HepG2 (cell line): ENCODE results near the gene TLCD3A. TPM values are rescaled to one million over a fixed set of nuclear protein-coding genes. Genes with fewer than 3 reads are reported as not detected.

Source experiments
- BCL6 ChIP-seq: IDR thresholded peaks from 2 replicates; pipeline ENCODE4 v1.6.1; 2016; ENCODE audit warnings: missing genetic modification reagents, missing compliant biosample characterization
- CC2D1A ChIP-seq: sonication (generic); formaldehyde crosslinking; IDR thresholded peaks from 2 replicates; pipeline ENCODE4 v1.8.1; 2023; ENCODE audit warnings: mild to moderate bottlenecking, missing genetic modification reagents
- FOXK1 ChIP-seq: sonication (generic); formaldehyde crosslinking; IDR thresholded peaks from 2 replicates; pipeline ENCODE4 v1.4.0; 2020; ENCODE audit warnings: low read depth, missing genetic modification reagents, borderline replicate concordance
- FOXP1 ChIP-seq, 2 experiments: fragments of 450-650 bp in 1 of 2; IDR thresholded peaks; 2 replicates each; pipeline ENCODE4 v1.6.1; 2017 to 2018; ENCODE audit warnings: antibody characterized with exemption in 1 of 2
- GATAD1 ChIP-seq: IDR thresholded peaks from 2 replicates; pipeline ENCODE4 v1.6.1; 2016; ENCODE audit warnings: missing genetic modification reagents, missing compliant biosample characterization
- KAT2B ChIP-seq: fragments of 150-350 bp; IDR thresholded peaks from 2 replicates; pipeline ENCODE4 v1.6.1; 2014; ENCODE audit warnings: low read depth, low read length, borderline replicate concordance
- KMT2B ChIP-seq: IDR thresholded peaks from 2 replicates; pipeline ENCODE4 v1.6.1; 2016; ENCODE audit warnings: missing genetic modification reagents, missing compliant biosample characterization
- LCORL ChIP-seq, 2 experiments: fragments of 450-650 bp in 1 of 2; sonication (generic) in 1 of 2; formaldehyde crosslinking in 1 of 2; IDR thresholded peaks; 2 replicates each; pipeline versions ENCODE4 v1.5.0 to v1.6.1; 2017 to 2020; ENCODE audit warnings: antibody characterized with exemption in 1 of 2, missing genetic modification reagents in 1 of 2
- NCOR1 ChIP-seq: fragments of 200-600 bp; sonication (generic); IDR thresholded peaks from 2 replicates; pipeline ENCODE4 v1.7.0; 2017; ENCODE audit warnings: antibody characterized with exemption, low read length, borderline replicate concordance
- SALL1 ChIP-seq: sonication (generic); formaldehyde crosslinking; IDR thresholded peaks from 2 replicates; pipeline ENCODE4 v1.8.0; 2022; ENCODE audit warnings: mild to moderate bottlenecking, missing genetic modification reagents
- SRY ChIP-seq: sonication (generic); formaldehyde crosslinking; IDR thresholded peaks from 2 replicates; pipeline ENCODE4 v1.8.0; 2022; ENCODE audit warnings: mild to moderate bottlenecking, missing genetic modification reagents
- TAF1 ChIP-seq: sonication (generic); formaldehyde crosslinking; IDR thresholded peaks from 2 replicates; pipeline ENCODE4 v1.4.0; 2020; ENCODE audit warnings: missing genetic modification reagents
- TCF7 ChIP-seq: sonication (generic); IDR thresholded peaks from 2 replicates; pipeline ENCODE4 v1.6.1; 2016; ENCODE audit warnings: antibody characterized with exemption, low read depth
- ZBTB8A ChIP-seq: sonication (generic); formaldehyde crosslinking; IDR thresholded peaks from 2 replicates; pipeline ENCODE4 v1.4.0; 2020; ENCODE audit warnings: mild to moderate bottlenecking, low read depth, missing genetic modification reagents, borderline replicate concordance
- ZNF383 ChIP-seq: sonication (generic); formaldehyde crosslinking; IDR thresholded peaks from 2 replicates; pipeline ENCODE4 v1.4.0; 2020; ENCODE audit warnings: missing genetic modification reagents, mild to moderate bottlenecking, borderline replicate concordance
- ZNF543 ChIP-seq: sonication (generic); formaldehyde crosslinking; IDR thresholded peaks from 2 replicates; pipeline ENCODE4 v1.4.0; 2020; ENCODE audit warnings: mild to moderate bottlenecking, missing genetic modification reagents
- ZNF83 ChIP-seq: sonication (generic); formaldehyde crosslinking; IDR thresholded peaks from 2 replicates; pipeline ENCODE4 v1.4.0; 2020; ENCODE audit warnings: missing genetic modification reagents, mild to moderate bottlenecking, borderline replicate concordance
- ZSCAN12 ChIP-seq: sonication (generic); formaldehyde crosslinking; IDR thresholded peaks from 2 replicates; pipeline ENCODE4 v1.9.0; 2021; ENCODE audit warnings: mild to moderate bottlenecking, missing genetic modification reagents
- polyA plus RNA-seq, 8 experiments: library from polyadenylated mRNA; depleted of rRNA in 3 of 8; stranded (reverse) in 7 of 8; unstranded in 1 of 8; fragments of >200 nt; fragmentation: Illumina TruSeq in 4 of 8; extraction: Trizol in 4 of 8; gene quantifications; 2 replicates each; pipeline versions ENCODE4 v1.2.1 to v1.2.3, GENCODE V29; 2011 to 2016; ENCODE audit warnings: low read depth in 4 of 8, missing spikeins in 1 of 8, mixed read lengths in 1 of 8; ENCODE audit not compliant: insufficient read depth in 1 of 8
- total RNA-seq, 5 experiments: library from RNA; depleted of rRNA; stranded (reverse); fragments of >200 nt; fragmentation: Illumina TruSeq; extraction: Trizol; gene quantifications; 2 replicates each; pipeline ENCODE4 v1.2.3, GENCODE V29; 2016; ENCODE audit warnings: low read depth in 1 of 5
- TF ChIP-seq, protein P1 (sequence below): sonication (generic); formaldehyde crosslinking; IDR thresholded peaks from 2 replicates; pipeline ENCODE4 v1.5.0; 2020; ENCODE audit warnings: mild to moderate bottlenecking, missing genetic modification reagents
- TF ChIP-seq, protein P2 (sequence below): sonication (generic); formaldehyde crosslinking; IDR thresholded peaks from 2 replicates; pipeline ENCODE4 v1.4.0; 2020; ENCODE audit warnings: missing genetic modification reagents, low read depth, mild to moderate bottlenecking, borderline replicate concordance
- TF ChIP-seq, protein P3 (sequence below): sonication (generic); formaldehyde crosslinking; IDR thresholded peaks from 2 replicates; pipeline ENCODE4 v1.4.0; 2020; ENCODE audit warnings: low read depth, mild to moderate bottlenecking, missing genetic modification reagents

TLCD3A gene
- total and polyA plus RNA-seq, 2 of the 13 experiments (the other 11 are each of a cell fraction or from before 2014, with no cell fraction given) = 25.2 to 46.6 TPM

DNA sequence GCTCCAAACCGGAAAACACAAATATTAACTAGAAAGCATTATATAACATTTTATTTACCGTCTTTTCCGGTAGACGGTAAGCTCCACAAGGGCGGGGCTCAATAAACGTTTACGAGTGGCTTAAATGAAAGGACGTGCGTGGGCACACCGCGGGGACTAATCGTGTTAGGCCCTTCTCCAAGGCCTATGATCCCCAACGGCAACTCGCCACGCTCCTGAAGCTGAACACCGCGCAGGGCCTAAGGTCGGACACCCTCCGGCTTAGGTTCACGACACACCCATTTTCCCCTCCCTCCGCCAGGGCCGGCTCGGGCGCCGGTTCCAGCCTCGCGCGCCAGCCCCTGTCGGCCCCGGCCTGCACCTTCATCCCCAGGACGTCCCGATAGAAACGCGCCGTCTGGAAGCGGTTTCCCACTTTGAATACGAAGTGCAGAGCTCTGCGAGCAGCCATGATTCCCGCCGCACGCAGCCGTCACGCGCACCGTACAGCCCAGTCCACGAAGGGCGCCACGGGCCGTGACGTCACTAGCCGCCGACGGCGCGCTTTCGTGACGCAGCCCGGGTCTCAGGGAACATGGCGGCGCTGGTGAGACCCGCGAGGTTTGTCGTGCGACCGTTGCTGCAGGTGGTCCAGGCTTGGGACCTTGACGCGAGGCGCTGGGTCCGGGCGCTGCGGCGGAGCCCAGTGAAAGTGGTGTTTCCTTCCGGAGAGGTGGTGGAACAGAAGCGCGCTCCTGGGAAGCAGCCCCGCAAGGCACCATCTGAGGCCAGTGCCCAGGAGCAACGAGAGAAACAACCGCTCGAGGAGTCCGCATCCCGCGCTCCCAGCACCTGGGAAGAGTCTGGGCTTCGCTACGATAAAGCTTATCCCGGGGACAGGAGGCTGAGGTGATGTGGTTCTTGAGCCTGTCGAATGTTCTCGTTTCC is 49.7 kb downstream of the TLCD3A start, which contains the start of the genes GLOD4 and MRM3 (continued):
- TF ChIP-seq FOXP1 (IDR thresholded peaks at IDR 0.05) (no peak), FOXP1 (CRISPR knock-in tag; IDR thresholded peaks at IDR 0.05) (no peak; the same call in 1 of the 2 replicates), ZNF83 (CRISPR knock-in tag) (no peak), LCORL (IDR thresholded peaks at IDR 0.05) (no peak), LCORL (CRISPR knock-in tag; IDR thresholded peaks at IDR 0.05) (peak; percentile 40; the same call in 1 of the 2 replicates), SRY (peak; percentile 76), KAT2B (no peak), CC2D1A (no peak), ZNF383 (CRISPR knock-in tag) (0 out of 2 replicates have a peak, but pooled peaks have one; percentile 44), ZBTB8A (CRISPR knock-in tag) (0 out of 2 replicates have a peak, but pooled peaks have one; percentile 56), BCL6 (CRISPR knock-in tag) (peak; percentile 69), TCF7 (0 out of 2 replicates have a peak, but pooled peaks have one; percentile 13), NCOR1 (no peak; the same call in 1 of the 2 replicates), TAF1 (CRISPR knock-in tag) (peak; percentile 96), GATAD1 (CRISPR knock-in tag) (peak; percentile 100), ZSCAN12 (CRISPR knock-in tag) (no peak), FOXK1 (CRISPR knock-in tag) (peak; percentile 88), ZNF543 (CRISPR knock-in tag) (peak; percentile 89), SALL1 (CRISPR knock-in tag) (peak; percentile 84), KMT2B (peak; percentile 100)
- TF ChIP-seq, protein P1, sequence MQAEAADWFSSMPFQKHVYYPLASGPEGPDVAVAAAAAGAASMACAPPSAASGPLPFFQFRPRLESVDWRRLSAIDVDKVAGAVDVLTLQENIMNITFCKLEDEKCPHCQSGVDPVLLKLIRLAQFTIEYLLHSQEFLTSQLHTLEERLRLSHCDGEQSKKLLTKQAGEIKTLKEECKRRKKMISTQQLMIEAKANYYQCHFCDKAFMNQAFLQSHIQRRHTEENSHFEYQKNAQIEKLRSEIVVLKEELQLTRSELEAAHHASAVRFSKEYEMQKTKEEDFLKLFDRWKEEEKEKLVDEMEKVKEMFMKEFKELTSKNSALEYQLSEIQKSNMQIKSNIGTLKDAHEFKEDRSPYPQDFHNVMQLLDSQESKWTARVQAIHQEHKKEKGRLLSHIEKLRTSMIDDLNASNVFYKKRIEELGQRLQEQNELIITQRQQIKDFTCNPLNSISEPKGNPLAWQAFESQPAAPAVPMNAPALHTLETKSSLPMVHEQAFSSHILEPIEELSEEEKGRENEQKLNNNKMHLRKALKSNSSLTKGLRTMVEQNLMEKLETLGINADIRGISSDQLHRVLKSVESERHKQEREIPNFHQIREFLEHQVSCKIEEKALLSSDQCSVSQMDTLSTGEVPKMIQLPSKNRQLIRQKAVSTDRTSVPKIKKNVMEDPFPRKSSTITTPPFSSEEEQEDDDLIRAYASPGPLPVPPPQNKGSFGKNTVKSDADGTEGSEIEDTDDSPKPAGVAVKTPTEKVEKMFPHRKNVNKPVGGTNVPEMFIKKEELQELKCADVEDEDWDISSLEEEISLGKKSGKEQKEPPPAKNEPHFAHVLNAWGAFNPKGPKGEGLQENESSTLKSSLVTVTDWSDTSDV (CRISPR knock-in tag) = no peak; the same call in 1 of the 2 replicates
- TF ChIP-seq, protein P2, sequence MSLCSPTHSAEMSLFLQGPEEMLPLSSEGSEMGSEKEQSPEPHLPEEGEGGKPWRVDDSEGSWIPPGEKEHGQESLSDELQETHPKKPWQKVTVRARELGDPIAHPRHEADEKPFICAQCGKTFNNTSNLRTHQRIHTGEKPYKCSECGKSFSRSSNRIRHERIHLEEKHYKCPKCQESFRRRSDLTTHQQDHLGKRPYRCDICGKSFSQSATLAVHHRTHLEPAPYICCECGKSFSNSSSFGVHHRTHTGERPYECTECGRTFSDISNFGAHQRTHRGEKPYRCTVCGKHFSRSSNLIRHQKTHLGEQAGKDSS (CRISPR knock-in tag) = peak; percentile 82; the same call in 1 of the 2 replicates
- TF ChIP-seq, protein P3, sequence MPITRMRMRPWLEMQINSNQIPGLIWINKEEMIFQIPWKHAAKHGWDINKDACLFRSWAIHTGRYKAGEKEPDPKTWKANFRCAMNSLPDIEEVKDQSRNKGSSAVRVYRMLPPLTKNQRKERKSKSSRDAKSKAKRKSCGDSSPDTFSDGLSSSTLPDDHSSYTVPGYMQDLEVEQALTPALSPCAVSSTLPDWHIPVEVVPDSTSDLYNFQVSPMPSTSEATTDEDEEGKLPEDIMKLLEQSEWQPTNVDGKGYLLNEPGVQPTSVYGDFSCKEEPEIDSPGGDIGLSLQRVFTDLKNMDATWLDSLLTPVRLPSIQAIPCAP (CRISPR knock-in tag) = no peak
